ENCODE results near the gene CSRNP3.

Gene CSRNP3

GRCh38 chr2:165681841-165682240 lies 212.3 kb downstream of the CSRNP3 start:
- no peak for DNase-seq (ENCODE audit: low read depth in 2 of 2)

- DNase-seq (ENCODE audit: low read depth in 2 of 2): no peak
Measured at GRCh38 chr2:165682546-165682945, 213.0 kb downstream of the CSRNP3 start.

GRCh38 chr2:165686800-165687199 lies 217.3 kb downstream of the CSRNP3 start:
- no peak for DNase-seq (ENCODE audit: low read depth in 2 of 2)

GRCh38 chr2:165687426-165688002 lies 218.0 kb downstream of the CSRNP3 start:
- DNase-seq (ENCODE audit: low read depth in 2 of 2): no peak

DNA sequence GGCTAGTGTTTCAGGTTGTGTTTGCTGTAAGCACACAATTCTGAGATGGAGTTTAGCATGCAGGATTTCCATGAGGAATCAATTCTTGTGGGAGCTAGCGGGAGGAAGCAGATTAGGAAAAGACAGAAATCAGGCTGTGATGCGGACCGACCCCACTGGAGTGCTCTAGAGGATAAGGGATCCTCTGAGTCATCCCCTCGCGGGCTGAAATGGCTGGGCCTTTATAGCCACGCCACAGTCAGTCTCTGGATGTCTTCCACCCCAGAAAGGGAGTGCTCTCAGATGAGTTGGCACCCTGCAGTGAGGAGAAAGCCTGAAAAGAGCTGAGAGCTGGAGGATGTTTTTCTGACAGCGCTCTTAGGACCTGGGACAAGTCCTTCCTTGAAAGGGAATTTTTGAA lies 222.1 kb downstream of the CSRNP3 start:
- DNase-seq (ENCODE audit: low read depth in 2 of 2): no peak

DNA sequence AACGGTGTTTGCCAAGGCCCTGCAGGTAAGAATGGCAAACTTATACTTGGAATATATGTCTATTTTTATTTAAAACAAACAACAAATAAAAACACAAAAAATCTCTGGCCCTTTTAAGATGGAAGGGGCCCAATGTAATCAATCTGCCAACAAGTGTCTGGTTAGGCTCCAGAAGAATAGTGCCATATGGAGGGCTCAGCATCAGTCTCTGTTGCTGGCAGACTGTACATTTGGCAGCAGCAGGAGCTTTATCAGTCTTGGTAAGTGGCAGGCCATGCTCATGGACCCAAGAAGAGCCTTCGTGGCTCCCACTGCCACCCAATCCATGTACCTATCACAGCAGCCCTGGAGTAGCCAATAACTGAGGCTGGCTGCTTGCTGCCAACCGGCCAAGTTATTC lies 223.4 kb downstream of the CSRNP3 start:
- DNase-seq (ENCODE audit: low read depth in 2 of 2): no peak

DNA sequence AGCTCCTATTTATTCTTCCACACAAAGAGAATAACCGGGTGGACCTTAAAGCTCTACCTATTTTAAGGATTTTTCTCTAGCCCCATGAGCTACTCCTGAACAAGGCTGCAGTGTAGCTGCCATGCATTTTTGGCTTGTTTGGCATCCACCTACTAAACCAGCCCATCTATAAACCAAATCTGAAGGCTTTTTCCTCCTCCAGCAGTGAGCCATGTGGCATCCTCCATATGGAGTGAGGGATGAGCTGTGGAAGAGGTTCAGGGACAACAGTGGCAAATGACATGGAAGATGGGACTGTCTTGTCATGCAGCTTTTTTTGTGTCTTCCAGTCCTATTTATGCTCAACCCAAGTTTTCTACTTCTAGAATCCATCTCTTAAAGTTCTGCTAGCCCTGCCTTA lies 224.3 kb downstream of the CSRNP3 start:
- DNase-seq (ENCODE audit: low read depth in 2 of 2): no peak

GRCh38 chr2:165697748-165698443 lies 228.4 kb downstream of the CSRNP3 start:
- DNase-seq (ENCODE audit: low read depth in 2 of 2): no peak

DNA sequence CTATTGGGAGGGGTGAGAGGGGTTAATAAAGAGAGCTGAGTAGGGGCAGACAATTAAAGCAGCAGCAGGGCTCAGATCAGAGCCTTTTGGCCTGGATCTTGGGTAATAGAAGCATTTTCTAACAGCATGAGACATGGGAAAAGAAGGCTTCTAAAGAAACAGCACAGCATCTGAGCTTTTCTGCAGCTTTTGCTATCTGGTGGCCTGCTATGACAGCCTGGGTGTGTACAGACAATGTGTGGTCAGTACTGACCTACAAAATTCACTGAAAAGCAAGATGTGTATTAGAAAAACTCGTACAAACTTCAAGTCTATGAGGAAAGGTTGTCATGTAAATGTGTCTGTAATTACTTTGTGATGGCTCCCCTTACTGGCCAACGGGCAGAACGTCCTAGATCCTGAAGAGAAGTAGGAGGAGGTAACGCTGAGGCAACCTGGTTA lies 229.0 kb downstream of the CSRNP3 start:
- no peak for DNase-seq (ENCODE audit: low read depth in 2 of 2)

- DNase-seq (ENCODE audit: low read depth in 2 of 2): no peak
Measured at GRCh38 chr2:165699946-165700345, 230.4 kb downstream of the CSRNP3 start.

- no peak for DNase-seq (ENCODE audit: low read depth in 2 of 2)
Measured at GRCh38 chr2:165700531-165700930, 231.0 kb downstream of the CSRNP3 start.

DNA sequence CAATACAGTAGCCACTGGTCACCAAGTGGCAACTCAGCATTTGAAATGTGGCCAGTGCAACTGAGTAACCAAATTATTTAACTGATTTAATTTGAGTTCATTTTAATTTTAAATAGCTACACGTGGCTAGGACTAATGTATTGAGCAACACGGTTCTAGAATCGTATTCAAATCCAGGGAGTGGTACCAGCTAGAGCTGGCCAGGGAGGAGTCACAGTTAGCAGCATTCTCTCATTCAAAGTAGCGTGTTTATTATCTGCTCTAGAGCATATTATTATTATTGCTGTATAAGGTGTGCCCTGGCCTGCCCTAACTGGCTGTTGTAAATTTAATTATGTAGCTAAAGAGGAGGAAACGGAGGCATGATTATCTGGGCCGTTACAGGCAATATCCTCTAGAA lies 231.6 kb downstream of the CSRNP3 start:
- DNase-seq (ENCODE audit: low read depth in 2 of 2): no peak

GRCh38 chr2:165706960-165707487 lies 237.5 kb downstream of the CSRNP3 start:
- no peak for DNase-seq (ENCODE audit: low read depth in 2 of 2)

DNA sequence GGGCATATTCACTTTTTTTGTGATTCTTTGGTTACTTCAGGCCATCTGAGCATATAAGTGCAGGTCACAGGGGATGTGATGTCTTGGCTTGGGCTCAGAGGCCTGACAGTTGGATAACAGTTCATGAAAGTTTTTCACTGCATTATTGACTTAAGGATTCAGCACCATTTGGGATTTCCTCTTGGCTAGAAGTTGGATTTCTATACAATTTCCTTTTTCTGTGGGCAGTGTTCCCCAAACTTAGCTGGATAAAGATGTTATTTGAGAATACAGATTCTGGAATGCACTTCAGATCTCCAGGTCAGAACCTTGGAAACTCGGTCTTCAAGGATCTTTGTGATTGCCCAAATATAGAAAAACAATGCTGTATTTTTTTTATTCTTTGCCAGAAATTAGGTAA lies 246.6 kb downstream of the CSRNP3 start:
- no peak for DNase-seq (ENCODE audit: low read depth in 2 of 2)

DNA sequence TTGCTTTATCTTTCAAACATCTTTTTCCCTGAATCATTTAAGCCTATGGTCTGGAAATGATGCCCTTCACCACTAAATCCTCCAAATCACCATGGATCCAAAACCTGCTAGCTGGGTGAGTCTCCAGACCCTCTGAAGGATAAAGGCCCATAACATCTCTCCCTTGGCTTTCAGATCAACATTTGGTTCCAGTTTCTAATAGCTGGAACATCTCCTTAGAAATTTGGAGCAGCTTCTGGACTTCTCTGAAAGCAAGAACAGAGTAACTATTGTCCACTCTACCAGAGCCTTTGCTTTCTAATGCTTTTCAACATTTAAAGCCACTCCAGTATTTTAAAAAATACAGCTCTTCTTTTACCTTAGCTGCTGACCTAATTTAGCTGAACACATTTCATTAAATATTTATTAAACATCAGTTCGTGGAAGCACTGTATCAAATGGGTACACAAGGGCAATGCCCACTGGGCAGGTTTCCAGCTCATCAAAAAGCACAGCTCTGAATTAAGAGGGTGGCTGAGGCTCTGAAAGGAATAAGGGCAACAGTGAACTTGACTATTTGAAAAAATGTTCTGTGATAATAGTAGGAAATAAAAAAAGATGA lies 249.2 kb downstream of the CSRNP3 start:
- no peak for DNase-seq (ENCODE audit: low read depth in 2 of 2)

DNA sequence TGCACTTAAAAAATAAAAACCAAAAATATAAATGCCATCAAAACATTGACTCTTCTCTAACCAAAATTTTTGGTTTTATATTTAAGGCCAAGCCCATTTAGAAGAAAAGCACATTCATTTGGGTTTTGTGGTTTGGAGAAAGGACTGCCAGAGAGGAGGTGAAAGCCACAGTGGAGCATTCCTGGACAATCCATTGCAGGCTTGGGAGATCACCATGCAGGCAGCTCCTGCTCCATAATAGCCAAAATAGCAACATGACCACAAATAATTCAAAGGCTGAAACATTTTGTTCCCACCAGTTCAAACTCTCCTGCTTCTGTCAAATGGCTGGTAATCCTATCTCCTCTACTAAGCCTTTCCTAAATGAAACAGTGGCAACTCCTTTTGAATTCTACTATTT lies 251.0 kb downstream of the CSRNP3 start:
- no peak for DNase-seq (ENCODE audit: low read depth in 2 of 2)

DNA sequence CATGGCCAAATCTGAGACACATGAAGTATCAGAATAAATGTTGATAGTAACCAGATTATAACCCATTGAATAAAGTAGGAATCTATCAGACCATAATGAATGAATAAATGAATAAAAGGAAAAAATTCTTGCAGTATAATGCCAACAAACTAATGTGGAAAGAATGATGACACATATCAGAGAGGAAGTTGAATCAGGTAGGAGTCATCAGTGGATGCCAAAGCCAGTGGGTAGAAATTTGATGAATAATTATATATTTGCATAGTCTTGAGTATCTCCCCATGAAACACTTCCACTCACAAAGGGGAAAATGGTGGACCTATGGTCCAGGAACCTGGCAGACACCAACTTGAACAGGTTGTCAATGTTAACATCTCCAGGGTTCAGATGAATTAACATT lies 255.9 kb downstream of the CSRNP3 start:
- DNase-seq (ENCODE audit: low read depth in 2 of 2): no peak

Measured in stimulated activated CD8-positive, alpha-beta memory T cell treated with anti-CD3 and anti-CD28 coated beads, Interleukin-15, amount 100 ng/mL, for 48 hours (primary cell).